Activated CD4-positive, alpha-beta T cell treated with anti-CD3 and anti-CD28 coated beads for 36 hours (primary cell): ENCODE measurements around the gene NAA10. TPM values are rescaled to one million over a fixed set of nuclear protein-coding genes. Genes with fewer than 3 reads are reported as not detected.

Experiments
- ATAC-seq: fragments of 200-7000 bp; cut with Tn5 transposase; one replicate; pipeline ENCODE4 v1.10.0; 2021; ENCODE audit warnings: mild to moderate bottlenecking, moderate library complexity
- CTCF ChIA-PET: fragments of 350-600 bp; sonication (Branson Sonifier 250); formaldehyde crosslinking; loops from one replicate; lab custom pipeline; 2021; ENCODE audit warnings: antibody characterized with exemption; lab: Charles Lee
- POLR2A ChIA-PET: fragments of 350-600 bp; sonication (Branson Sonifier 250); formaldehyde crosslinking; loops from one replicate; lab custom pipeline; 2021; ENCODE audit warnings: antibody characterized with exemption, inconsistent platforms; lab: Charles Lee
- DNase-seq: peaks from one replicate; pipeline ENCODE4 v3.0.0-alpha.2; 2020
- H3K27ac Mint-ChIP-seq: one replicate; pipeline ENCODE4 v1.8.0; 2021; ENCODE audit warnings: mixed read lengths
- H3K27me3 Mint-ChIP-seq: one replicate; pipeline ENCODE4 v1.8.0; 2021; ENCODE audit warnings: mixed read lengths
- H3K36me3 Mint-ChIP-seq: one replicate; pipeline ENCODE4 v1.8.0; 2021; ENCODE audit warnings: low read depth, mixed read lengths
- H3K4me1 Mint-ChIP-seq: one replicate; pipeline ENCODE4 v1.8.0; 2021; ENCODE audit warnings: mixed read lengths
- H3K4me3 Mint-ChIP-seq: one replicate; pipeline ENCODE4 v1.8.0; 2021; ENCODE audit warnings: mild to moderate bottlenecking, moderate library complexity, mixed read lengths
- H3K9me3 Mint-ChIP-seq: one replicate; pipeline ENCODE4 v1.8.0; 2021; ENCODE audit warnings: low read depth, mixed read lengths
- intact Hi-C, 2 experiments: fragments of 100-400 bp; cut with DNase I in 1 of 2; cut with micrococcal nuclease in 1 of 2; formaldehyde crosslinking; loops; one replicate each; pipeline versions ENCODE4 v1.14.2 to v1.15.1; 2022 to 2024; cut with DNase I, micrococcal nuclease
- microRNA-seq: library from miRNA; unstranded; fragments of <30 nt; microRNA quantifications from one replicate; pipeline ENCODE4 v1.2.0, GENCODE V29; 2021; ENCODE audit warnings: borderline replicate concordance
- total RNA-seq, 2 experiments: library from RNA; stranded (reverse); gene quantifications; one replicate each; pipeline ENCODE4 v1.2.3, GENCODE V29; 2021

The NAA10 gene
- total RNA-seq, 2 experiments from 2014 or later, result 108 to 115 TPM

DNA sequence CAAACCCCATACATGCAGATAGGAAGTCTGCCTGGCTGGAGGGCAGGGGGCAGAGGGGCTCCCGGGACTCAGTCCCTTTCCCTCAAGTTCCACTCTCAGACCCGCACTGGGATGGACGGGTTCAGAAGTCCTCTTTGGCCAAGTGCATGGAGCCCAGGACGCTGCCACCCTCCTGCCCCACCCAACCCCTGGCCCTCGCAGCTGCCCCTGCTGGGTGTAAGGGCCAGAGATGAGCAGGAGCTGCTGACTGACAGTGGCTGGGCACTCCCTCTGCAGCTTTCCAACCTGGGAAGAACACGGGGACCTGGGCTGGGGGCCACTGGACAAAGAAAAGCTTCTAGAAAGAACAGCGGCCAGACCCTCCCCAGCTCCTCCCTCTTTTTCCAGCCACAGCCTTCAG, 52.3 kb downstream of the NAA10 start:
- CTCF ChIA-PET, result no interaction called here
- intact Hi-C loops, result loop anchor here in 1 of 2 experiments (5.0 kb wide), 1 partner anchor 120 kb away; the partner anchor contains the start of gene PLXNB3
- no peak overlapping the region for H3K27ac Mint-ChIP-seq
- POLR2A ChIA-PET, result no interaction called here
- H3K4me1 Mint-ChIP-seq, result peaks cover 17% of the 10 kb centered on the region
- no peak overlapping the region for H3K4me3 Mint-ChIP-seq
- ATAC-seq (no peak), DNase-seq (no peak)
- no peaks in the 10 kb centered on the region for H3K36me3 Mint-ChIP-seq
- H3K27me3 Mint-ChIP-seq, result peaks cover 10% of the 10 kb centered on the region
- H3K9me3 Mint-ChIP-seq, result no peaks in the 10 kb centered on the region

DNA sequence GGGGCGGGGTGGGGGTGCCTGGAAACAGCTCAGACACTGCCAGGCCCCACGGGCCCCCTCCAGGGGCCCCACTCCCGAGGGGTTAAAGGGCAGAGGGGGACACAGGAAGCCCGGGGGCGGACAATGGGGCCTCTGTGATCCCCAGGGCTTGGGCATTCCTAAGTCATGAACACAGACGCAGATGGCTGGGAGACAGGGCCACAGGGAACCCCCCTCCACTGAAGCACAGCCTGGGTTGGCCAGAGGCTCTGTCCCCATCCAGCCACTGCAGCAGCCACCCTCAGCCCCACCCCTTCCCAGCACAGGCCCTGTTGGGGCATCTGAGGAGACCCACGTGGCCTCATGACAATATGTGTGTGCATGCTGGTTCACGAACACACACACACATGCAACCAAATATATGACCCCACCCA, 52.7 kb downstream of the NAA10 start:
- no peaks in the 10 kb centered on the region for H3K9me3 Mint-ChIP-seq
- DNase-seq (no peak), ATAC-seq (no peak)
- H3K27me3 Mint-ChIP-seq, result peaks cover 9% of the 10 kb centered on the region
- ChIA-PET POLR2A (no interaction called here), CTCF (no interaction called here)
- H3K4me3 Mint-ChIP-seq, result no peak overlapping the region
- no peak overlapping the region for H3K27ac Mint-ChIP-seq
- intact Hi-C loops, result loop anchor here in 1 of 2 experiments (5.0 kb wide), 1 partner anchor 120 kb away; the partner anchor contains the start of gene PLXNB3
- peaks cover 17% of the 10 kb centered on the region for H3K4me1 Mint-ChIP-seq
- H3K36me3 Mint-ChIP-seq, result no peaks in the 10 kb centered on the region

DNA sequence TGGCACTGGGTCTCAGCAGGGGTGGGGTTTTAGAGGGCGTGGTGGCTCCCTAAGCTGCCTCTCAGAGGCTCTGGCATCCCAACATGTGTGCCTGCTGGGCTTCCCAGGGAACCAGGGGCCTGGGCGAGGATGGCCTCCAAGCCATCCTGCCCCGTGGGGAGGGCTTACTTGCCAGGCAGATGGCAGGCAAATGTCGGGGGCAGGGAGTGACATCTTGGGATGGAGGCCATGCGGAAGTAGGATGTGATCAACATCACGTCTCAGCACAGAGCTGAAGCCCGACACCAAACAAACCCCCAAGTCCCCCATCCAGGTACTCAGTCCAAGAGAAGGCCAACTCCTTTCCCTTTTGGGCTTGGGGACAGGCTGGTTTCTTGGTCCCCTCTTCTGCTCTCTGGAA, 53.6 kb downstream of the NAA10 start:
- no peak overlapping the region for H3K4me3 Mint-ChIP-seq
- H3K4me1 Mint-ChIP-seq, result peaks cover 17% of the 10 kb centered on the region
- DNase-seq, result no peak
- POLR2A ChIA-PET, result no interaction called here
- no peak overlapping the region for H3K27ac Mint-ChIP-seq
- intact Hi-C loops, result loop anchor here in 1 of 2 experiments (5.0 kb wide), 1 partner anchor 119 kb away; the partner anchor contains the start of gene PLXNB3
- no peaks in the 10 kb centered on the region for H3K36me3 Mint-ChIP-seq
- CTCF ChIA-PET, result no interaction called here
- no peak for ATAC-seq
- H3K27me3 Mint-ChIP-seq, result peaks cover 11% of the 10 kb centered on the region
- H3K9me3 Mint-ChIP-seq, result no peaks in the 10 kb centered on the region

DNA sequence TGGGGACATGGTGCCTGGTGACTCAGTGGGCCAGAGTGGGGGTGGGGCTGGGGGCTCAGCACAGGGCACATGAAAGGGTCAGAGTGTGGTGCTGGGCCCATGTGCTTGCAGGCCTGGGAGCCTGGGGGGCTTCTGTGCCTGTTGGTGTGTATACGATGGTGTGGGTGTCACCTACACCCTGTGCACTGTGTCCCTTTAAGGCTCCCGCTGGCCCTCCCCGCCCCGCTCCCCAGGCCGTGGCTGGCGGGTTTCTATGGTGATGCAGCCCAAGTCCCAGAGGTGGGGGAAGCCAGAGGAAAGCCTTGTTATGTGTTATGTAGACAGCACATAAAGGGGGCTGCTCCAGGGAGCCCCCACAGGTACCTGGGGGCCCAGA, 54.4 kb downstream of the NAA10 start:
- CTCF ChIA-PET, result interaction anchor here (0.7 kb wide), 1 partner anchor 500 kb away, joined by 4 read pairs; no protein-coding TSS in a partner anchor
- H3K27me3 Mint-ChIP-seq, result peaks cover 13% of the 10 kb centered on the region
- no peak overlapping the region for H3K27ac Mint-ChIP-seq
- H3K36me3 Mint-ChIP-seq, result no peaks in the 10 kb centered on the region
- no peak for DNase-seq
- no peak overlapping the region for H3K4me3 Mint-ChIP-seq
- no peak for ATAC-seq
- intact Hi-C loops, result loop anchor here in 1 of 2 experiments (5.0 kb wide), 1 partner anchor 118 kb away; the partner anchor contains the start of gene PLXNB3
- peaks cover 17% of the 10 kb centered on the region for H3K4me1 Mint-ChIP-seq
- no peaks in the 10 kb centered on the region for H3K9me3 Mint-ChIP-seq
- POLR2A ChIA-PET, result no interaction called here

DNA sequence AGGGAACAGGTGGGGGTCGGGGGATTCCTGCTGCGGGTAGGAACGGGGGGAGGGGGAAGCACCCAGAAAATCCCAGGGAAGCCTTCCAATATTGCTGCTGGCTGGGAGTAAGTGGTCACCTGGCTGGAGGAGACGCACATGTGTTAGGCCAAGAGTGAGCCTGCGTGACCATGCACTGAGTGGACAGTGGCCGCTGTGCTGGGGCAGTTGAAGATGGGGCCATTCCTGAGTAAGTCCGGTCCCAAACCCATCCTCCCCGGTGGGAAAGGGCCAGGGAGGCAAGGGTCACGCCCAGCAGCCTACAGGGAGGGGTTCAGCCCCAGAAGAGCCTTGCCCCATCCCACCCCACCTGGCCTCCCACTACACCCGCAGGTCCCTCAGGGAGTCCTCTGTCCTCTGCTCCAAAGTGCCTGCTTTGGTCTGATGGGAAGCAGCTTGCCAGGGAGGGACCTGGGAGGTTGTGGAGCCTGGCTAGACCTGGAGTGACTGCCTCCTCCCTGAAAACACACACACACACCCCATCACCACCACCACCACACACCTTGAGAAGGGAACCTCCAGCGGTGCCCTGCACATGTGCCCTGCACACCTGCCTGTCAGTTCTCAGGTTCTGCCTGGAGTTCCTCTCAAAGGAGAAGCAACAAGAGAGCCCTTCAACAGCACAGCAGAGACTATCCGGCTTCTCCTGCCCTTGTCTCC, 54.9 kb downstream of the NAA10 start:
- no peaks in the 10 kb centered on the region for H3K36me3 Mint-ChIP-seq
- intact Hi-C loops, result loop anchor here in 1 of 2 experiments (5.0 kb wide), 1 partner anchor 118 kb away; the partner anchor contains the start of gene PLXNB3
- no peak overlapping the region for H3K4me3 Mint-ChIP-seq

More for the DNA sequence above, 54.9 kb downstream of the NAA10 start:
- CTCF ChIA-PET, result no interaction called here
- H3K27ac Mint-ChIP-seq, result no peak overlapping the region
- H3K9me3 Mint-ChIP-seq, result no peaks in the 10 kb centered on the region
- H3K4me1 Mint-ChIP-seq, result peaks cover 13% of the 10 kb centered on the region
- no peak for DNase-seq
- peaks cover 13% of the 10 kb centered on the region for H3K27me3 Mint-ChIP-seq
- POLR2A ChIA-PET, result no interaction called here
- no peak for ATAC-seq

Small RNA genes lying within 50 kb of the gene (microRNA-seq; reads per million reads assigned to microRNA genes)
- gene MIR3202-1 (not detected), gene MIR3202-2 (not detected)

Other genes starting within 250 kb of the NAA10 start
- under 1 TPM; 0.39 to 0.58 TPM for gene SLC6A8, start 247.1 kb downstream of the NAA10 start, total RNA-seq
- gene BCAP31, start 210.7 kb downstream of the NAA10 start, total RNA-seq, result 100 to 1,000 TPM in 1 of 2 experiments, 10 to 100 TPM in 1; 78.0 to 106 TPM
- 1 to 10 TPM; 4.5 to 4.8 TPM for gene ABCD1, start 210.2 kb downstream of the NAA10 start, total RNA-seq
- gene PLXNB3, start 170.8 kb downstream of the NAA10 start, total RNA-seq, result 1 to 10 TPM; 1.6 to 2.4 TPM
- gene SRPK3, start 154.0 kb downstream of the NAA10 start, total RNA-seq, result not detected
- 10 to 100 TPM; 48.8 to 62.4 TPM for gene IDH3G, start 140.7 kb downstream of the NAA10 start, total RNA-seq
- gene SSR4, start 140.4 kb downstream of the NAA10 start, total RNA-seq, result 100 to 1,000 TPM; 124 to 146 TPM
- 1 to 10 TPM; 2.4 to 4.3 TPM for gene PDZD4, start 104.5 kb downstream of the NAA10 start, total RNA-seq
- gene L1CAM, start 48.9 kb downstream of the NAA10 start, total RNA-seq, result under 1 TPM; 0.47 to 0.57 TPM
- gene AVPR2, start 30.4 kb downstream of the NAA10 start, total RNA-seq, result not detected
- 100 to 1,000 TPM; 130 to 135 TPM for gene ARHGAP4, start 8.8 kb downstream of the NAA10 start, total RNA-seq
- 1 to 10 TPM; 6.0 to 8.1 TPM for gene RENBP, start 9.6 kb upstream of the NAA10 start, total RNA-seq
- 100 to 1,000 TPM in 1 of 2 experiments, 10 to 100 TPM in 1; 99.5 to 147 TPM for gene HCFC1, start 36.8 kb upstream of the NAA10 start, total RNA-seq
- 1 to 10 TPM; 4.4 to 5.4 TPM for gene TMEM187, start 37.7 kb upstream of the NAA10 start, total RNA-seq
- 10 to 100 TPM; 84.3 to 93.6 TPM for gene IRAK1, start 84.9 kb upstream of the NAA10 start, total RNA-seq
- 10 to 100 TPM; 50.7 to 60.0 TPM for gene MECP2, start 162.7 kb upstream of the NAA10 start, total RNA-seq
- gene OPN1LW, start 209.2 kb upstream of the NAA10 start, total RNA-seq, result not detected
- gene OPN1MW, start 247.6 kb upstream of the NAA10 start, total RNA-seq, result not detected